Tibial nerve (tissue), 4 donors: ENCODE data around the gene GALNT14. TPM values are rescaled to one million over a fixed set of nuclear protein-coding genes. Genes with fewer than 3 reads are reported as not detected.

Source experiments
- DNase-seq, 2 donors: peaks; one replicate each; pipeline ENCODE4 v3.0.0-alpha.2; 2019; ENCODE audit warnings: low spot score in 2 of 2
- H3K27ac ChIP-seq, 4 donors: fragments of 200-600 bp; sonication (generic) in 3 of 4; one replicate each; pipeline ENCODE4 v1.5.1; 2017 to 2019; ENCODE audit warnings: mild to moderate bottlenecking in 1 of 4
- H3K27me3 ChIP-seq, 2 donors: fragments of 200-600 bp; sonication (generic) in 1 of 2; one replicate each; pipeline versions ENCODE4 v1.5.1 to v1.6.0; 2017 to 2019
- H3K36me3 ChIP-seq, 3 donors: fragments of 200-600 bp; sonication (generic); one replicate each; pipeline ENCODE4 v1.5.1; 2018 to 2019
- H3K4me1 ChIP-seq, 4 donors: fragments of 200-600 bp; sonication (generic) in 3 of 4; one replicate each; pipeline ENCODE4 v1.5.1; 2017 to 2019
- H3K4me3 ChIP-seq, 4 donors: fragments of 200-600 bp; sonication (generic) in 3 of 4; one replicate each; pipeline ENCODE4 v1.5.1; 2017 to 2019; ENCODE audit warnings: mild to moderate bottlenecking in 1 of 4, moderate library complexity in 1 of 4
- H3K9me3 ChIP-seq, 4 donors: fragments of 200-600 bp; sonication (generic) in 3 of 4; one replicate each; pipeline ENCODE4 v1.5.1; 2017 to 2019
- CTCF ChIP-seq, 5 experiments: fragments of 200-600 bp in 3 of 5; fragments of 450-650 bp in 2 of 5; sonication (generic) in 3 of 5; IDR thresholded peaks; one replicate each; pipeline ENCODE4 v1.5.1; 2016 to 2019; ENCODE audit warnings: antibody characterized with exemption in 5 of 5, mild to moderate bottlenecking in 3 of 5, moderate library complexity in 2 of 5
- EP300 ChIP-seq, 2 donors: sonication (generic); formaldehyde crosslinking; IDR thresholded peaks; one replicate each; pipeline ENCODE4 v1.6.1; 2017; ENCODE audit warnings: antibody characterized with exemption in 2 of 2, mild to moderate bottlenecking in 1 of 2
- POLR2A ChIP-seq, 2 donors: fragments of 450-650 bp; IDR thresholded peaks; one replicate each; pipeline ENCODE4 v1.6.1; 2017; ENCODE audit warnings: antibody characterized with exemption in 2 of 2, mild to moderate bottlenecking in 2 of 2, moderate library complexity in 2 of 2
- WGBS, 2 donors: methylation state at CpG; one replicate each; pipeline ENCODE4 v1.1.5; 2018; 5-methylcytosine and 5-hydroxymethylcytosine counted together
- total RNA-seq, 4 donors: library from RNA; depleted of rRNA; stranded (reverse); fragments of >200 nt; gene quantifications; one replicate each; pipeline ENCODE4 v1.1.0, GENCODE V29; 2016

Gene GALNT14
- total RNA-seq, 4 donors from 2014 or later = 0.21 to 4.2 (median 0.78) TPM; not detected in 1

GRCh38 chr2:30949435-30949834, 188.8 kb downstream of the GALNT14 start:
- H3K4me3 ChIP-seq = no peak overlapping the region
- H3K4me1 ChIP-seq = no peaks in the 10 kb centered on the region
- no peaks in the 10 kb centered on the region for H3K27me3 ChIP-seq
- no peaks in the 10 kb centered on the region for H3K36me3 ChIP-seq
- 78 to 80% methylated on average over 4 of the region's 4 CpGs for WGBS, 2 donors
- no peak for TF ChIP-seq POLR2A (IDR thresholded peaks at IDR 0.05)
- TF ChIP-seq CTCF (IDR thresholded peaks at IDR 0.05) = no peak
- TF ChIP-seq EP300 (IDR thresholded peaks at IDR 0.05) = no peak
- H3K9me3 ChIP-seq = no peaks in the 10 kb centered on the region
- DNase-seq = no peak
- no peak overlapping the region for H3K27ac ChIP-seq

GRCh38 chr2:30948857-30949256, 189.4 kb downstream of the GALNT14 start:
- Histone ChIP-seq H3K36me3 (no peaks in the 10 kb centered on the region), H3K4me3 (no peak overlapping the region), H3K9me3 (no peaks in the 10 kb centered on the region), H3K27ac (no peak overlapping the region), H3K27me3 (no peaks in the 10 kb centered on the region), H3K4me1 (no peaks in the 10 kb centered on the region)
- DNase-seq = no peak
- WGBS, 2 donors = 75 to 81% methylated on average over 2 of the region's 2 CpGs
- no peak for TF ChIP-seq CTCF (IDR thresholded peaks at IDR 0.05)
- TF ChIP-seq EP300 (IDR thresholded peaks at IDR 0.05) = no peak
- no peak for TF ChIP-seq POLR2A (IDR thresholded peaks at IDR 0.05)

- Histone ChIP-seq H3K9me3 (no peaks in the 10 kb centered on the region), H3K4me3 (no peak overlapping the region), H3K36me3 (no peaks in the 10 kb centered on the region), H3K4me1 (no peaks in the 10 kb centered on the region), H3K27me3 (no peaks in the 10 kb centered on the region), H3K27ac (no peak overlapping the region)
- 84% methylated on average over 1 of the region's 1 CpG; no CpG with 5 or more reads in 1 of the 2 donors for WGBS, 2 donors
- TF ChIP-seq POLR2A (IDR thresholded peaks at IDR 0.05) (no peak), EP300 (IDR thresholded peaks at IDR 0.05) (no peak), CTCF (IDR thresholded peaks at IDR 0.05) (no peak)
- no peak for DNase-seq
Observed at GRCh38 chr2:30948130-30948529, 190.1 kb downstream of the GALNT14 start.

GRCh38 chr2:30947686-30948085, 190.6 kb downstream of the GALNT14 start:
- no peak for DNase-seq

GRCh38 chr2:30942419-30942818, 195.8 kb downstream of the GALNT14 start:
- DNase-seq = no peak
- Histone ChIP-seq H3K9me3 (no peaks in the 10 kb centered on the region), H3K36me3 (no peaks in the 10 kb centered on the region), H3K4me3 (no peak overlapping the region), H3K27me3 (no peaks in the 10 kb centered on the region), H3K27ac (no peak overlapping the region), H3K4me1 (no peaks in the 10 kb centered on the region)
- WGBS, 2 donors = 41 to 52% methylated on average over 5 of the region's 5 CpGs
- no peak for TF ChIP-seq EP300 (IDR thresholded peaks at IDR 0.05)
- no peak for TF ChIP-seq POLR2A (IDR thresholded peaks at IDR 0.05)
- TF ChIP-seq CTCF (IDR thresholded peaks at IDR 0.05) = no peak

More at GRCh38 chr2:30947686-30948085, 190.6 kb downstream of the GALNT14 start:
- no peaks in the 10 kb centered on the region for H3K9me3 ChIP-seq
- H3K4me1 ChIP-seq = no peaks in the 10 kb centered on the region
- no peaks in the 10 kb centered on the region for H3K27me3 ChIP-seq
- H3K4me3 ChIP-seq = no peak overlapping the region
- TF ChIP-seq POLR2A (IDR thresholded peaks at IDR 0.05) = no peak
- TF ChIP-seq EP300 (IDR thresholded peaks at IDR 0.05) = no peak
- no peak for TF ChIP-seq CTCF (IDR thresholded peaks at IDR 0.05)
- H3K27ac ChIP-seq = no peak overlapping the region
- no peaks in the 10 kb centered on the region for H3K36me3 ChIP-seq
